ENCODE results near the gene CDC25A. TPM values are rescaled to one million over a fixed set of nuclear protein-coding genes. Genes with fewer than 3 reads are reported as not detected.

CDC25A gene
- total and polyA plus RNA-seq, 9 of the 15 experiments (the other 6 are each of a cell fraction or from before 2014, with no cell fraction given) = 3.4 to 61.3 (median 51.8) TPM

DNA sequence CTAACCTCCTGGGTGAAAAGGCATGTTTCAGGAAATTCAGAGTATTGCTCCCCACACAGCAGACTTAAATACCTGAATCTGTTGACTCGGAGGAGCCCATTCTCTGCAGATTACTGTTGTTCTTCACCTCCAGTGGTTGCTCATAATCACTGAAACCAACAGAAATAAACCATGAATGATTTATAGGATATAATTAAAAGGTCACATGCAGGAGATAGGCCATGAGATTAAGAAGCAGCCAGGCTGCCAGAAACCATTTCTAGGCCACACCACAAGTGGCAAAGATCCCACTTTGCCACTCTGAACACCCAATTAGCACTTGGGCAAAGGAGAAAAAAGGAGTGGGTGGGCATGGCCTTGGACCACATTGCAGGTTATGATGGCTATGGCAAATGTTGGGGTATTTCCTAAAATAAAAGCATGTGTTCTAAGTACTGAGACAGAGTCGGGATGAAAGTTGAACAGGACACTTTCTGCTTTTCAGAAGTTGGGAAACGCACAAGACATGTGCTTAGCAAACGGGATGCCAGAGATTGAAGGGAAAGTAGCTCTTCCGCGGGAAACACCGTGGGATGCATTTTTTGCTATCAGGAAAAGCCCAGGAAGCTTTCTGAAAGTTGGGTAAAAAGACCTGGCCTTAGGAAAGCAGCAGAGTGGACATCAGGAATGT, 1.5 kb downstream of the CDC25A start (continued):
- TF ChIP-seq ZZZ3 (IDR thresholded peaks at IDR 0.05) (no peak), PRPF4 (IDR thresholded peaks at IDR 0.05; ENCODE audit: insufficient read depth, low read depth, low read length, poor library complexity, severe bottlenecking) (no peak), ZBTB8A (IDR thresholded peaks at IDR 0.05; ENCODE audit: partially characterized antibody) (no peak), TAF1 (IDR thresholded peaks at IDR 0.05; ENCODE audit: control insufficient read depth, extremely low read depth, insufficient read depth, low read length, severe bottlenecking) (no peak), ZBTB1 (CRISPR knock-in tag; IDR thresholded peaks at IDR 0.05; ENCODE audit: borderline replicate concordance, low read depth) (no peak)

DNA sequence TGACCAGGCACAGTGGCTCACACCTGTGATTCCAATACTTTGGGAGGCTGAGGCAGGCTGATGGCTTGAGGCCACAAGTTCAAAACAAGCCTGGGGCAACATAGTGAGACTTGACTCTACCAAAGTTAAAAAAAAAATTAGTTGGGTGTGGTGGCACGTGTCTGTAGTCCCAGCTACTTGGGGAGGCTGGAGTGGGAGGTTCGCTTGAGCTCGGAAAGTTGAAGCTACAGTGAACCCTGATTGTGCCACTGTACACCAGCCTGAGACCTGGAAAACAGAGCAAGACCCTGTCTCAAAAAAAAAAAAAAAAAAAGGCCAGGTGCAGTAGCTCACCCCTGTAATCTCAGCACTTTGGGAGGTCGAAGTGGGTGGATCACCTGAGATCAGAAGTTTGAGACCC, 3.1 kb downstream of the CDC25A start:
- Histone ChIP-seq H3K27ac (ENCODE audit: extremely low read depth, low read depth, low read length) (no peak overlapping the region), H2AFZ (ENCODE audit: low read depth, low read length) (no peak overlapping the region), H3K4me3 (no peak overlapping the region), H3K36me3 (ENCODE audit: control insufficient read depth, insufficient read depth, low read length) (peaks cover 69% of the 10 kb centered on the region), H4K20me1 (replicated peaks; ENCODE audit: control insufficient read depth, insufficient read depth, low read length) (0 out of 2 replicates have a peak, but pooled peaks cover 5% of the 10 kb centered on the region), H3K79me2 (ENCODE audit: control insufficient read depth, insufficient read depth, low read length) (peaks cover 71% of the 10 kb centered on the region), H3K4me1 (replicated peaks in 1 of 2; ENCODE audit: control insufficient read depth in 2 of 2, insufficient read depth in 2 of 2, low read length in 2 of 2) (peaks cover 0 to 15% of the 10 kb centered on the region in 2 experiments; a peak in 3 of 5 replicates), H3K9me1 (ENCODE audit: control insufficient read depth, insufficient read depth, low read length) (no peaks in the 10 kb centered on the region), H3K27me3 (ENCODE audit: control insufficient read depth in 2 of 2, insufficient read depth in 2 of 2, low read length in 2 of 2) (no peaks in the 10 kb centered on the region), H3K4me2 (ENCODE audit: insufficient read depth, low read length) (no peak overlapping the region), H3K9ac (ENCODE audit: insufficient read depth in 1 of 2, low read depth in 2 of 2, low read length in 2 of 2) (peak overlapping the region in 1 of 2 experiments; percentile 19; a peak in 1 of 4 replicates), H3K9me3 (replicated peaks; ENCODE audit: control insufficient read depth, insufficient read depth, low read depth, low read length) (no peaks in the 10 kb centered on the region)
- 39% methylated on average over 4 of the region's 4 CpGs for WGBS (ENCODE audit: insufficient coverage, low coverage, missing lambda C conversion rate)
- FAIRE-seq (no peak), DNase-seq (ENCODE audit: extremely low read depth in 1 of 4, low spot score in 3 of 4) (no peak), ATAC-seq (no peak)
- no TSS peak for BruUV-seq (replicated peaks)
- TF ChIP-seq NFATC3 (IDR thresholded peaks at IDR 0.05) = peak; percentile 72; the same call in 1 of the 2 replicates
- no peak for TF ChIP-seq POLR2G (IDR thresholded peaks at IDR 0.05; ENCODE audit: low read depth, low read length)
- intact Hi-C loops (cut with micrococcal nuclease) (no loop called here), in situ Hi-C loops (cut with MboI) (no loop called here)
- CTCF ChIA-PET (ENCODE audit: low intra/inter-chr PET ratio) = no interaction called here
- POLR2A ChIA-PET = interaction anchor here (0.8 kb wide), 1 partner anchor 342 kb away, joined by 3 read pairs; no protein-coding TSS in a partner anchor
